ENCODE data around the gene TNFAIP3.

Gene TNFAIP3

DNA sequence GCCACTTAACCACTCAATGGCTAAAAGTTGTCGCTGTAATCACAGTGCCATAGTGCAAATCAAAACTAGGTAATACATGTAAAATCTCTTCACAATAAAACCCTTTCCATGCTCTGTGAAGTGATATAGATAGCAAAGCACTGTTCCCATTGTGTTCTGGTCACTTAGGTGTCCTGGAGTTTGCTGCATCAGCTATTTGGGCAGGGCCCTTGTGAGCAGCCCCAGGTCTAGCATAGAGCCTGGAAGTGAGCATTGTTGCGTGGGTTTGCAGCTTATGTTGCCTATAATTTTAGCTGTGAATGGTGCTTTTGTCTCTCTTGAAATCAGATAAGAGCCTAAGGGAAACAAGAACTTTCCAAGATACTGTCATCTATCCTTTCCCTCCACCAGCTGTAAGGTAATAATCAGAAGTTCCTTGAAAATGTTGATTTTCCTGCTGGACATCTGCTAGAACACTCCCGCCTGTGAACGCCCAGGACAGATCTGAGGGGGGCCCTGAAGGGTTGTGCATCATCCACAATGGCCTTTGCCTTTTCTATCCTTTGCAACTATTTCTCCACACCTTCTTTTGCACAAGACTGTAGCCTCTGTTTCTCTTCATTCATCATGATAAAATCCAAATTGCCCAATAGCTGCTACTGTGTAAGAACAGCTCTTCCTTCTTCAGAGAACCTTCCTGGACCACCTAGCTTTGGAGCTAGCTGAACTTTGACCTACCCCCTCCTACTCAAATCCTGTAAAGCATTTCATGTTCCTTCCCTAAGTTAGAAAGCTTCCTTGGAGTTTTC, 57.0 kb downstream of the TNFAIP3 start:
- H3K27ac ChIP-seq (ENCODE audit: low read length): peak overlapping the region; percentile 8; the same call in 1 of the 2 replicates
- H3K4me1 ChIP-seq (ENCODE audit: low read length): peaks cover 99% of the 10 kb centered on the region

DNA sequence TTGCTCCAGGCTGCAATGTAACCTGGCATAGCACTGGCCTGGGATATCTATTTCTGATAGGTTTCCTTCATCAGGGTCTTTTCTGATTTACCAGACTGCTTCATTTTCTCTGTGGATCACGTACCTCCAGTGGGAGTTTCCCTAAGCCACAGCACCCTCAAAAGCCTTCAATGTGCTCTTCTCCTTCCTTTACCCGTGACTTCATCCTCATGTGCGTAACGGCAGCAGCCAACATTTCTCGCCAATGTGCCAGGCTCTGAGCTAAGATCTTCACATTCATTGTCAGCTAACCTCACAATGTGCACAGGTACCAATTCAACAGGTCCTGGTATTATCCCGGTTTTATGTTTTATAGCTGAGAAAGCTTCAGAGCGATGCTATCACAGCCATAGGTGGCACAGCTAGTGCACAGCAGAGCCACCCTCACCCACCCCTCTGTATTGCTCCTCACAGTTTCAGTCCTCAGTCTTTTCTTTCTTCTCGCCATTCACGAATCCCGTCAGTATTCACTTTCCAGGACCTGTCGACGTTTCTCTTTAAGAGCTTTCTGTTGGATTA, 58.2 kb downstream of the TNFAIP3 start:
- H3K4me1 ChIP-seq (ENCODE audit: low read length): peaks cover 97% of the 10 kb centered on the region
- H3K4me2 ChIP-seq (ENCODE audit: low read length): no peak overlapping the region
- no peaks in the 10 kb centered on the region for H4K20me1 ChIP-seq (ENCODE audit: insufficient read depth, low read length)
- H3K79me2 ChIP-seq (ENCODE audit: low read length): no peaks in the 10 kb centered on the region
- no peak overlapping the region for H3K9ac ChIP-seq (ENCODE audit: low read length)
- no peaks in the 10 kb centered on the region for H3K27me3 ChIP-seq (ENCODE audit: low read depth, low read length)
- no peaks in the 10 kb centered on the region for H3K9me3 ChIP-seq (ENCODE audit: insufficient read depth, low read length)
- no peak overlapping the region for H3K4me3 ChIP-seq (ENCODE audit: low read length)
- H3K27ac ChIP-seq (ENCODE audit: low read length): no peak overlapping the region
- no peak overlapping the region for H2AFZ ChIP-seq (ENCODE audit: low read depth, low read length)
- H3K36me3 ChIP-seq (replicated peaks; ENCODE audit: low read depth, low read length): no peaks in the 10 kb centered on the region
- TF ChIP-seq, protein P1, sequence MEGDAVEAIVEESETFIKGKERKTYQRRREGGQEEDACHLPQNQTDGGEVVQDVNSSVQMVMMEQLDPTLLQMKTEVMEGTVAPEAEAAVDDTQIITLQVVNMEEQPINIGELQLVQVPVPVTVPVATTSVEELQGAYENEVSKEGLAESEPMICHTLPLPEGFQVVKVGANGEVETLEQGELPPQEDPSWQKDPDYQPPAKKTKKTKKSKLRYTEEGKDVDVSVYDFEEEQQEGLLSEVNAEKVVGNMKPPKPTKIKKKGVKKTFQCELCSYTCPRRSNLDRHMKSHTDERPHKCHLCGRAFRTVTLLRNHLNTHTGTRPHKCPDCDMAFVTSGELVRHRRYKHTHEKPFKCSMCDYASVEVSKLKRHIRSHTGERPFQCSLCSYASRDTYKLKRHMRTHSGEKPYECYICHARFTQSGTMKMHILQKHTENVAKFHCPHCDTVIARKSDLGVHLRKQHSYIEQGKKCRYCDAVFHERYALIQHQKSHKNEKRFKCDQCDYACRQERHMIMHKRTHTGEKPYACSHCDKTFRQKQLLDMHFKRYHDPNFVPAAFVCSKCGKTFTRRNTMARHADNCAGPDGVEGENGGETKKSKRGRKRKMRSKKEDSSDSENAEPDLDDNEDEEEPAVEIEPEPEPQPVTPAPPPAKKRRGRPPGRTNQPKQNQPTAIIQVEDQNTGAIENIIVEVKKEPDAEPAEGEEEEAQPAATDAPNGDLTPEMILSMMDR (IDR thresholded peaks at IDR 0.05; ENCODE audit: low read depth, low read length): no peak
- no peak for TF ChIP-seq EZH2phosphoT487 (IDR thresholded peaks at IDR 0.05; ENCODE audit: low read depth)

More for the DNA sequence above, 57.0 kb downstream of the TNFAIP3 start:
- no peaks in the 10 kb centered on the region for H3K79me2 ChIP-seq (ENCODE audit: low read length)
- H3K27me3 ChIP-seq (ENCODE audit: low read depth, low read length): no peaks in the 10 kb centered on the region
- TF ChIP-seq EZH2phosphoT487 (IDR thresholded peaks at IDR 0.05; ENCODE audit: low read depth): no peak
- TF ChIP-seq, protein P1 (IDR thresholded peaks at IDR 0.05; ENCODE audit: low read depth, low read length): no peak
- no peaks in the 10 kb centered on the region for H3K9me3 ChIP-seq (ENCODE audit: insufficient read depth, low read length)
- no peak overlapping the region for H3K4me3 ChIP-seq (ENCODE audit: low read length)
- H3K9ac ChIP-seq (ENCODE audit: low read length): no peak overlapping the region
- no peaks in the 10 kb centered on the region for H3K36me3 ChIP-seq (replicated peaks; ENCODE audit: low read depth, low read length)
- H2AFZ ChIP-seq (ENCODE audit: low read depth, low read length): no peak overlapping the region
- H3K4me2 ChIP-seq (ENCODE audit: low read length): no peak overlapping the region
- no peaks in the 10 kb centered on the region for H4K20me1 ChIP-seq (ENCODE audit: insufficient read depth, low read length)

DNA sequence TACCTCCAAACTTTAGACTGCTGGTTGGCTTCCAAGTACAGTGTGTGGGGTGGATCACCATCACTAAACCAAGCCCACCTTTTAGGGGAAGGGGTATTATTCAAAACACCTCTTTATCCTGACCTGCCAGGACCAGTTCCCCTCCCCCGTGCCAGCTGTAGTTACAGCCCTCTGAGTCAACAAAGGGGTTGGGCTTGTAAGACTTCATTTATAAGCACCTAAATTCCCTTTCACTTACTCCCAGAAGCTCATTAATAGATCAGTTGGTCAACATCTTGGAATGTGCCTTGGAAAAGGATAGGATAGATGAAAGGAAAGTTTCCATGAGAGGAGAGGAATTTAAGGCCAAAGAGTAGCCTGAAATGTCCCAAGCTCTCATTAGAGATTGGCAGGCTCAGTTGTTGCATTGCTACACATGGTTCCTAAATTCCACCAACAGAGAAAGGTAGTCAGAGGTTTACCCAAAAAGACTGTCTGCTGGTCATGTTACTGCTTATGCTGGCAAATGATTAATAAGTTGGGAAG, 59.2 kb downstream of the TNFAIP3 start:
- no peaks in the 10 kb centered on the region for H3K27me3 ChIP-seq (ENCODE audit: low read depth, low read length)
- H3K4me1 ChIP-seq (ENCODE audit: low read length): peaks cover 92% of the 10 kb centered on the region
- H4K20me1 ChIP-seq (ENCODE audit: insufficient read depth, low read length): no peaks in the 10 kb centered on the region
- peak overlapping the region; percentile 54 for H3K4me2 ChIP-seq (ENCODE audit: low read length)
- no peaks in the 10 kb centered on the region for H3K79me2 ChIP-seq (ENCODE audit: low read length)
- H3K4me3 ChIP-seq (ENCODE audit: low read length): no peak overlapping the region
- H2AFZ ChIP-seq (ENCODE audit: low read depth, low read length): no peak overlapping the region
- peak overlapping the region; percentile 80 for H3K9ac ChIP-seq (ENCODE audit: low read length)
- no peak for TF ChIP-seq EZH2phosphoT487 (IDR thresholded peaks at IDR 0.05; ENCODE audit: low read depth)
- TF ChIP-seq, protein P1 (IDR thresholded peaks at IDR 0.05; ENCODE audit: low read depth, low read length): no peak
- no peaks in the 10 kb centered on the region for H3K9me3 ChIP-seq (ENCODE audit: insufficient read depth, low read length)
- H3K27ac ChIP-seq (ENCODE audit: low read length): peak overlapping the region; percentile 98
- no peaks in the 10 kb centered on the region for H3K36me3 ChIP-seq (replicated peaks; ENCODE audit: low read depth, low read length)

DNA sequence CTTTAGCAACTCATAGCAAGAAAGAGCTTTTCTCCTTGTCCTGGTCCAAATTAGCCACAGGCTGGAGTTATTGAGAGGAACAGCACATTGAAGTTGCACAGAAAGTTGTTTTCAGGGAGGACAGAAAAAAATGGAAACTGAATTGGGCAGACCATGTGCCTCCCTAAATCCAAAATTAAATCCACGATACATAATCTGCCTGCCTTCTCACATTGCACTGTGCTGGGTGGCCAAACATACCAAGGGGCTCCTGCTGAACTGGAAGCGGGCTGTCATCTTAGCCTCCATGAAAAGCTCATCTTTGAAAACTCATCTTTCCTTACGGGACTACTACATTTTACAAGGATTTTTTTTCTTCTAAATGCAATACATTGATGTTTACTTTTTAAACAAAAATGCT, 59.9 kb downstream of the TNFAIP3 start:
- TF ChIP-seq EZH2phosphoT487 (IDR thresholded peaks at IDR 0.05; ENCODE audit: low read depth): no peak
- TF ChIP-seq, protein P1 (IDR thresholded peaks at IDR 0.05; ENCODE audit: low read depth, low read length): no peak
- Histone ChIP-seq H3K4me1 (ENCODE audit: low read length) (peaks cover 92% of the 10 kb centered on the region), H3K79me2 (ENCODE audit: low read length) (no peaks in the 10 kb centered on the region), H4K20me1 (ENCODE audit: insufficient read depth, low read length) (no peaks in the 10 kb centered on the region), H3K27ac (ENCODE audit: low read length) (peak overlapping the region; percentile 98), H3K36me3 (replicated peaks; ENCODE audit: low read depth, low read length) (no peaks in the 10 kb centered on the region), H3K9ac (ENCODE audit: low read length) (peak overlapping the region; percentile 80), H3K4me3 (ENCODE audit: low read length) (no peak overlapping the region), H2AFZ (ENCODE audit: low read depth, low read length) (no peak overlapping the region), H3K9me3 (ENCODE audit: insufficient read depth, low read length) (no peaks in the 10 kb centered on the region), H3K27me3 (ENCODE audit: low read depth, low read length) (no peaks in the 10 kb centered on the region), H3K4me2 (ENCODE audit: low read length) (peak overlapping the region; percentile 54)
